HK-2 (cell line): ENCODE measurements around the gene NUP210.
"Not testable (repeated sequence)": the region's sequence is repeated elsewhere in the genome, so short reads cannot be mapped to it uniquely, and the experiment has no call there.

Experiments used
- DNase-seq: peaks from one replicate; pipeline ENCODE4 v3.0.0-alpha.2; 2018; ENCODE audit not compliant: unreplicated experiment

NUP210 gene

GRCh38 chr3:13420045-13420830 is at the start of gene NUP210:
Gene NUP210 (minus strand): TSS chr3:13420322. CDS start chr3:13420226, 96 bp downstream.
- DNase-seq, result peak; percentile 44

DNA sequence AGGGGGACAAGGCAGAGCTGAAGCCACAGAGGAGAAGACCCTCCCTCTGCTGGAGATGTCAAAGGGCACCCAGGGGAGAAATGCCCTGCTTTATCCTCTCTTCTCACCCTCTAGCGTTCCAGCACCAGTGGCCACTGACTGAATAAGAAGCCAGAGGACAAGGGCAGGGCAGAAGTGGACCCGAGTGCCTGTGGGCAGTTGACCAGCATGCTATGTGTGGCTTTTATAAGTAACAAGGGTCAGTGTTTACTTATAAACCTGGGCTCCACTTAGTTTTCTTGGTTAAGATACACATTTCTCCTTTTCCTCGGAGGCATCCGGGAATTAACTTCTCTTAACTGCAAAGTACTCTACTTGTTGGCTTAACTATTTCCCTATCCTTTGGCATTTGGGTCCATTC is 46.7 kb upstream of the NUP210 start:
- DNase-seq, result no peak

DNA sequence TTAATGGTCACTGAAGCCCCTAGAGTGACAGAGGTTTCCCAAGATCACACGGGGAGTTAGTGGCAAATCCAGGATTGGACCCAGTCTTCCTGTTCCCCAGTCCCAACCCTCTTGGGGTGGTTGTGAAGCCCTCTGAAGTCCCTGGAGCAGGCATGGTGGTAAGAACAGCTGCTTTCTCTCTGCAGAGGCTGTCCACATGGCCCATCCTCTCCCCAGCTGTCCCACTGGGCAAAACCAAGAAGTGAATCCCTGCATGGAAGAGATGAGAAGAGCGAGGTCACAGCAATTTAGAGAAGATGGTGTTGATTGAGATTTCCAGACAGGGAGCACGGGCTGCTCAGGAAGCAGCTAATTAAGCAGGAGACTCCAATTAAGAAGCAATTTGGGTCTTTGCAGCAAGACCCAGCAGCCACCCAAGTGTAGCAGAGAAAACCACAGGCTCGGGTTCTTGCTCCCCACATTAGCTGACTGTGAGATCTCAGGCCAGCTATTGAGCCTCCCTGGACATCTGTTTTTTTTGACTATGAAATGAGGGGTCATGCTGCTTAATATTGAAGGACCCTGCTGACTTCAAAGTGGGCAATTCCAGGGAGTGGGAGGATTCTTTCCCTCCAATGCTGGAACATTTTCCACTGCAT is 45.2 kb upstream of the NUP210 start:
- DNase-seq, result no peak

GRCh38 chr3:13463618-13464400 is 43.7 kb upstream of the NUP210 start:
- DNase-seq, result no peak

- DNase-seq, result no peak
Observed at GRCh38 chr3:13462822-13463221, 42.7 kb upstream of the NUP210 start.

GRCh38 chr3:13462125-13462629 is 42.1 kb upstream of the NUP210 start:
- DNase-seq, result no peak

DNA sequence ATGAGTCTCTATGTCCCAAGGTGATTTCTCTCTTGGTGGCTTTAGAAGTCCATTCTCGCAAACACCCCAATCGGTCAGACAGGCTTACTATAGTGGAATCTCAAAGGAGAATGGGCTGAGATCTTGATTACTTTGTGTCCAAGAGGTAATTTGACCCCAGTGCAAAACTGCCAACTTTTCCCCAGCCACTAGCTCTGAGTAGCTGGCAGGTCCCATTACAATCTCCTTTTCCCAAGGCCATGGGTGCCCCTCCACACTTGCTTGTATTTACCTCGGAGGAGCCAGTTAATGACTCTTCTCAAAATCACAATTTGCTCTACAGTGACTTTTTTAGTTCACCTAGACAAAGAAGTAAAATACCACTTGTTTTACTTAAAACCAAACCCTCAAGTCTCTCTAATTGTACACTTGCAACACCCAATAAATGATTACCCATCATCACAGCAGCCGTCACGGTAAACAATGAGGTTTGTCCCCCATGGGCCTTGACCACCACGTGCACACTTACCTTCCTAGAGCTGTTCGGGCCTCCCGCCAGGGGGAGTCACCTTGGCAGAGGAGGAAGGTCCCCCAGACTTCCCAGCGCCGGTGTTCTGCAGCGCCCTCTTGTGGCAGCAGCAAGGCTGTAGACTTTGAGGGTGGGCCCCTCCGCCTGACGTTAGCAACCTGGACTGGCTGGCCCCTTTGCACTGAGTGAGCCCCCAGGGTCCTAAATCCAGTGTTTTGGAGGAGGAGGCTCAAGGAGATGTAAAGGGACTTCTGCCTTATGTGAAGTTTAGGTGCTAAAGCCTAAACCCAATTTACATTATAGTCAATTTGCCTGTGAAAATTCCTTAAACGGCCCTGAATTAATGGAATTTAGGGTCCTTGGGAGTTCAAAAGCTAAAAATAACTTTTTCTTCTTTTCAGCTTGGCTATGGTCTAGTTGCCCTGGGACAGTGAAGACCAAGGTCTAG is 41.3 kb upstream of the NUP210 start:
- DNase-seq, result peak; percentile 65

DNA sequence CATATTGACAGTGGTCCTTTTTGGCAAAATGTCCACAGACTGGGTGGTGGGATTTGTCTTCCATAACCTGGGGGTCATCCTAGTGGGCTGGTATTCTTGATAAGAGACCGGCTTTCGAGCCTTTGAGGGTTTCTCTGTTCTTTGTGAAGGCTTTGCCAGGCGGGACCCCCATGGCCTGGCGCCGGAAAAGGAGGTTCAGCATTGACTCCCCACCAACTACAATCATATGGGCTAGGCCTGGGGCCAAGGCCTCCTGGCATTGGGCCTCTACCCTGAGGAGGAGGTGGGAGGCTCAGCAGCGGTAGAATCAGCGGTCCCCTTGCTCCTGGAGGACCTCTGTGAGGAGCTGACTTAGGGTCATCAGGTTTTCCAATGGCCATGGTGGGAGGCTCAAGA is 40.2 kb upstream of the NUP210 start:
- DNase-seq, result no peak

GRCh38 chr3:13459605-13460340 is 39.7 kb upstream of the NUP210 start:
- no peak for DNase-seq

- no peak for DNase-seq
Observed at GRCh38 chr3:13457593-13457992, 37.5 kb upstream of the NUP210 start.

DNA sequence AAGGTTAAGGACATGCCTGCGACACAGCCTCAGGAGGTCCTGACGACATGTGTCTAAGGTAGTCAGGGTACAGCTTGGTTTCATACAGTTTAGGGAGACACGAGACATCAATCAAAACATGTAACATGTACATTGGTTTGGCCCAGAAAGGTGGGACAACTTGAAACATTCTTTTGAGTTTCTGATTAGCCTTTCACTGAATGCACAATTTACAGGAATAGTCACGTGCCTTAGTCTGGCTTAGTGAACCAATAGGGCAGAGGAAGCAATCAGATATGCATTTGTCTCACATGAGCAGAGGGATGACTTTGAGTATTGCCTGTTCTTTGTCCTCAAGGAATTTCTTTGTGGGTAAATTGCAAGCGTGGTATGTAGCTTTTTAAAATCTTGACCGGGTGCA is 35.5 kb upstream of the NUP210 start:
- no peak for DNase-seq

DNA sequence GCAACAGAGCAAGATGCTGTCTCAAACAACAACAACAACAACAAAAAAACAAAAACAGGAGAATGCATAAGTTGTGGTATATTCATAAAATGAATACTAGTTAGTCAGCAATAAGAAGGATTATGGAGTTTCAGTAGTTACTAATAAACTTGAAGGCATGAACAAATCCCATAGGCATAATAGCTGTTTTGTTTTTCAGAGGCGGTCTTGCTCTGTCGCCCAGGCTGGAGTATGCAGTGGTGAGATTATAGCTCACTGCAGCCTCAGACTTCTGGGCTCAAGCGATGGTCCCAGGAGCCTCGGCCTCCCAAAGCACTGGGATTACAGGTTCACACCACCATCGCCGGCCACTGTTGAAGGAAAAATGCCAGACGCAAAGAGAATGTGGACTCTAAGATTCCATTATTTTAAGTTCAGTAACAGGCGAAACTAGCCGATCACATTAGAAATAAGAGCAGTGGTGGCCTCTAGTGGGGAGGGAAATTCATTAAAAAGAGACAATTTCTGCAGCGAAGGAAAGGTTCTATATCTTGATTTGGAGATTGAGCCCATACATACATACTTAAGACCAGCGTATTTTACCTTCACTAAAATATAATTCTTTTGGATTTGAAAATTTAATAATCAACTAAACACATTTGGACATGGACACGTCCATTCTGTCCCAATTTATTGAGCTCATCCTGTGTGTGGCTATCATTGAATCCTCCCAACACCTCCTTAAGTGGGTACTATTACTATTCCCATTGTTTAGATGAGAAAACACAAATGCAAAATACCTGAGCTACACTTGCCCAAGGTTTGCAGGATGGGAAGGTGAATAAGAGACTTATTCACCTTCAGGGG is 32.6 kb upstream of the NUP210 start:
- DNase-seq, result peak; percentile 1

- DNase-seq, result no peak
Observed at GRCh38 chr3:13451301-13451673, 31.2 kb upstream of the NUP210 start.

DNA sequence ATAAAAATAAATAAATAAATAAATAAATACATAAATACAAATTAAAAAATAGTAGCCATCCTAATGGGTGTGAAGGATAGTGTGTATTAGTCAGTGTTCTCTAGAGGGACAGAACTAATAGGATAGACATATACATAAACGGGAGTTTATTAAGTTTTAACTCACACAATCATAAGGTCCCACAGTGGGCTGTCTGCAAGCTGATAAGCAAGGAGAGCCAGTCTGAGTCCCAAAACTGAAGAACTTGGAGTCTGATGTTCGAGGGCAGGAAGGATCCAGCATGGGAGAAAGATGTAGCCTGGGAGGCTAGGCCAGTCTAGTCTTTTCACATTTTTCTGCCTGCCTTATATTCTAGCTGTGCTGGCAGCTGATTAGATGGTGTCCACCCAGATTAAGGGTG is 22.8 kb upstream of the NUP210 start:
- DNase-seq, result not testable (repeated sequence)

DNA sequence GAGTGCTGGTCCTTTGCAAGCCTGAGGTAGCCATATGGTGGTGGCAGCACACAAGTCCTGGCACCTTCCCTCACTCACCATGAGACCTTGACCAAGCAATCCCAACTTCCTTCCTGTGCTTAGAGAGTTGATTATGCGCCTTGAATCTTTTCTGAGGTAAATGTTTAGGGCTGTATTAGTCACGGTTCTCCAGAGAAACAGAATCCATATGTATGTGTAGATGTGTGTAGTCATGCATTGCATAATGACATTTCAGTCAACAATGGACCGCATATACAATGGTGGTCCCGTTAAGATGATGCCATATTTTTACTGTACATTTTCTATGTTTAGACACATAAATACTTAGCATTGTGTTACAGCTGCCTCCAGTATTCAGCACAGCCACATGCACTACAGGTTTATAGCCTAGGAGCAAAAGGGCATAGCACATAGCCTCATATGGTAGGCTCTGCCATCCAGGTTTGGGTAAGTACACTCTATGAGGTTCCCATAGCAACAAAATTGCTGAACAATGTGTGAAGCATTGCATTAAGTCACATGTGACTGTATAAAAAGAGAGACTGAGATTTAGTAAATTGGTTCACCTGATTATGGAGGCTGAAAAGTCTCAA is 20.2 kb upstream of the NUP210 start:
- DNase-seq, result no peak

- DNase-seq, result not testable (repeated sequence)
Observed at GRCh38 chr3:13436213-13436612, 16.1 kb upstream of the NUP210 start.

- no peak for DNase-seq
Observed at GRCh38 chr3:13433912-13434311, 13.8 kb upstream of the NUP210 start.

DNA sequence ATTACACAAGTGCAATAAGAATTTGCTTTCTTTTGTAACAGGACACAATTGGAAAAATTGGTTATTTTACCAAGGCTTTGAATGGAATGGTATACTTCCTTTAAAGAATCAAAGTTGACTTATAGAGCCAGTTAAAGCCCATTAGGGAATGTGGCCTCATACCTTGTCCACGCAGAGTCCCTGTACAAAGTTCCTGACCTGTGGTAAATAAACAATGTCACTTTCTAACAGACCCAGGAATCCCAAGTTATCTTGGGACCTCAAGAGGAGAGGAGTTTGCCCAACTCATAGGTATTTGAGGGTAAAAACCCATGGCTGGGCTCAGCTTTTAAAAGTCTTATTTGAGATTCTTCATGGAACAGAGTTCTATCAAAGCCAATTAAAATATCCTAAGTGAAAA is 12.0 kb upstream of the NUP210 start:
- no peak for DNase-seq

GRCh38 chr3:13430411-13430875 is 10.3 kb upstream of the NUP210 start:
- not testable (repeated sequence) for DNase-seq
